HG02759 (cell line): ENCODE results near the gene MAX.
"Not testable (repeated sequence)": the region's sequence is repeated elsewhere in the genome, so short reads cannot be mapped to it uniquely, and the experiment has no call there.

Experiments used
- ATAC-seq: cut with Tn5 transposase; IDR thresholded peaks from one replicate; pipeline ENCODE4 v1.9.1; 2021; ENCODE audit warnings: mild to moderate bottlenecking, moderate library complexity; ENCODE audit not compliant: unreplicated experiment

Gene MAX

DNA sequence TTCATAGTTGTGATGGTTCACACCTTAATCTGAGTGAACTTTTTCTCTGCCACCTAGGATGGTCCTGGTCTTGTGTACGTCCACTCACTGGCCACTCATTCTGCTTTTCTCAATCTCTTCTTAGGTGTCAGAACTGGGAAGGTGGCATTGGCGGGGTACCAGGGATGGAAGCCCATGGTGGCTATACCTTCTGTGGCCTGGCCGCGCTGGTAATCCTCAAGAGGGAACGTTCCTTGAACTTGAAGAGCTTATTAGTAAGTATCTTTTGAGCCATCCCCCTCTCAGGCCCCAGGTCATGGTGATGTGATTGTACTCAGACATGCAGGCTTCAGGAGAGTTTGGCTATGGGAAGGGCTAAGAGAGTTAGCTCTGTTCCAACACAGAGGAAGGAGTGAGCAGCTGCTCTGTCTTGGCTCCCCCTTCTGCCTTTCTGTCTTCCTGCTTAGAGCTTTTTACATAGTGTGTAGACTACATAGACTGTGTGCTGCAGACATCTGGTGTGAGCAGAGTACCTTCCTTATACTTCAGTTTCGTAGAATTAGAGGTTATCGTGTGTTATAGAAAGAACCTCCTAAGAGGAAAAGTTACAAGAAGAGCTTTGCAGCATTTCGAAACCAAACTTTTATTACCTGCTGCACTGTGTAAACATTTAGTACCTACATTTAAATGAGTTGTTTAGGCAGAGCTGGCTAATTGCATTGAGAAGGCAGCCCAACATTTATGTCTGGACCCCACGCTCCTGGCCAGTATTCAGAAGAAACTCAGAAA lies 61.5 kb downstream of the MAX start:
- no peak for ATAC-seq

DNA sequence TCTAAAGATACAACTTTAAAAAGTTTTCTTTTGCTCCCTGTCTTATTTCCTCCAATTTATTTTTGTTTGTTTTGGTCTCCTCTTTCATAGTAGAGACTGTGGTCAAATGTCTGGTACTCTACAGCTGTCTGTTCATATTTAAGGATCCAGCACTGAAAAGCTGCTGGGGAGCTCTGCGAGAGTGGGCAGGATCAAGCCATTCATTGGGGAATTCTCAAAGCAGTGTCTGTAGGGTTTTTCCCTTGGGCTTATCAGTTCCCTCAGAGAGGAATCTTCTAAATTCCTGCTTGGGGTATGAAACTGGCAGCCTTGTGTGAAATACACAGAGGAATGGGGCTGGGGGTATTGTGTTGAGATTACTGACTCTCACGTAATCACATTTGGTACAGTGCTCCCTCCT lies 63.4 kb downstream of the MAX start:
- no peak for ATAC-seq

DNA sequence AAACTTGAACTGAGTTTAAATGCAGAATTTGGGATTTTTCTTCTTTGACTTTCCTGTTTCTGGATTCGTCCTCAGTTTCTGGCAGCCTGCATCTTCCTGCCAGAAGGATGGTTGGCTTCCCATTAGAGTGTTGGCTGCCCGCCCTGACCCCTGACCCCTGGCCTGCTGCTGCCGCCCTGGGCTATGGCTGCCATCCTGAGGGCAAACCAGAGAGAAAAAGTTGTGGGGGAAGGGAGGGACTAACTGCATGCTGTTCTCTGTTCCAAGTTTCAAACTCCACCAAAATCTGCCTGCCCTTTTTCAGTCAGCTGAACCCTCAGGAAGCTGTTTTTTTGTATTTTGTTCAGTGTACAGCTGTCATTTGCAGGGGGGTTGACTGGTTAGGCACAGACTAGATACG lies 67.3 kb downstream of the MAX start:
- ATAC-seq, result no peak

DNA sequence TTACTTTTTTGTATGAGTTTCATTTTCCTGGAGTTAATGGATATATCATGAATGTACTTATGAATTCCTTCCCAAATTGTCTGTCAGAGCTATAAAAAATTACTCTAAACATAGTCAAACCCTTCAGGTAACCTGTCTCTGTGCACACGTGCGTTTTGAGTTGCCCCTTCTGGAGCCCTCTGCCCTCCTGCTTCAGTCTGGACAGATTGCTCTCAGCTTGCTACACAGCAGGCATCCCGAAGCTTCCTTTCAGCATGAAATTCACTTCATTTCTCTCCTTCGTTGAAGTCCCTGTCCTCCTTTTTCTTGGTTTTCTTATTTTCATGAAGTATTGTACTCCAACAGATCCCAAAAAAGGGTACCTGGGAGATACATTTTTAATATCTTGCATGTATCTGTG lies 68.3 kb downstream of the MAX start:
- ATAC-seq, result no peak

DNA sequence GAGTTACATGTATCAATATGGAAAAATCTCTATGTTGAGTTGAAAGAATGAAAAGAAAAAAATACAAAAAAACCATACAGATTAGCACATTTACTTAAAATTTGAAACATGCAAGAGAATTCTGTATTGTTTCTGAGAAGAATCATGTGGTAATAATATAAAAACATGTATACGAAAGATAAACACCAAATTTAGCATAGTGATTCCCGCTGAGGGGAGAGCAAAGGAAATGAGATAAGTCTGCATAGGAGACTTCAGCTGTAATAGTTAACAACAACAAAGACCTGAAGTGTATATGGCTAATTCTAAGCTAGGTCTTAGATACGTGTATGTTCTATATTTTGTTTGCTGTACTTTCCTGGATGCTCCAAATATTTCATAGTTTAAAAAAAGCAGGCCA lies 69.1 kb downstream of the MAX start:
- no peak for ATAC-seq

DNA sequence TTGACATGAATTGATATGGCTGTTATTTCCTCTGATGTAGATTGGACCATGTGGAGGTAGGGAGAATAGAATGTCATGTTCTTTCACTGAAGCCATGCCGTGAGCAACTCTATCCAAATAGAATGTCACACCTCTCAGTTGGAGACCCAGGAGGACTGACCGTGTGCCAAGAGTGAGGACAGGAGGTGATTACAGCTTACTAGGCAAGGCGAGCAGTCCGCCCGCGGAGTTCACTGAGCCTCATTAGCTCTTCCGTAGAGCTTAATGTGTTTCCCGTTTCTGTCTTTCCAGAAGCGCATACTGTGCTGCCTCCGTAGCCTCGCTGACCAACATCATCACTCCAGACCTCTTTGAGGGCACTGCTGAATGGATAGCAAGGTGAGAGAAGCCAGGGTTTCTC lies 70.0 kb downstream of the MAX start:
- no peak for ATAC-seq

DNA sequence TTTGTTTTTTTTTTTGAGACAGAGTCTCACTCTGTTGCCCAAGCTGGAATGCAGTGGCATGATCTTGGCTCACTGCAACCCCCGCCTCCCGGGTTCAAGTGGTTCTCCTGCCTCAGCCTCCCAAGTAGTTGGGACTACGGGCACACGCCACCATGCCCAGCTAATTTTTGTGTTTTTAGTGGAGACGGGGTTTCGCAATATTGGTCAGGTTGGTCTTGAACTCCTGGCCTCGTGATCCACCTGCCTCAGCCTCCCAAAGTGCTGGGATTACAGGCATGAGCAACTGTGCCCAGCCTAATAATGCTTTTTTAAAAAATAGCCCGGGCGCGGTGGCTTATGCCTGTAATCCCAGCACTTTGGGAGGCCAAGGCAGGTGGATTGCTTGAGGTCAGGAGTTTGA lies 71.0 kb downstream of the MAX start:
- not testable (repeated sequence) for ATAC-seq

DNA sequence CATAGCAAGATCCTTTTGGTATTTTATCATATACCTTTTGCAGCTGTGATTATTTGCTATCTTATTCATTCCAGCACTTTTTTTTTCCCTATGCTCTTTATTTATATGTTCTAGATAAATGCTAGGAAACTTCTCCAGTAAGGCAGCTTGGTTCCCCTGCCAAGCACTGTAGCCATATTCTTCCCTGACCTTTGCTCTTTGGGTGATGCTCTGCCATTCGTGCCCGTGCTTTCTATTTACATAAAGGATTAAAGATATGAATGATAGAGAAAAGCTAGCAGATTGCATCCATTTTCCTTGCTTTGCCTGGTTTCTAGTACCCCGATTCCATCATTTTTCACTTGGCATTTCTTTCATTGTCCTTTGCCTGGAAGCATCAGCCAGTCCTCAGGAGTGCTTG lies 73.4 kb downstream of the MAX start:
- no peak for ATAC-seq

DNA sequence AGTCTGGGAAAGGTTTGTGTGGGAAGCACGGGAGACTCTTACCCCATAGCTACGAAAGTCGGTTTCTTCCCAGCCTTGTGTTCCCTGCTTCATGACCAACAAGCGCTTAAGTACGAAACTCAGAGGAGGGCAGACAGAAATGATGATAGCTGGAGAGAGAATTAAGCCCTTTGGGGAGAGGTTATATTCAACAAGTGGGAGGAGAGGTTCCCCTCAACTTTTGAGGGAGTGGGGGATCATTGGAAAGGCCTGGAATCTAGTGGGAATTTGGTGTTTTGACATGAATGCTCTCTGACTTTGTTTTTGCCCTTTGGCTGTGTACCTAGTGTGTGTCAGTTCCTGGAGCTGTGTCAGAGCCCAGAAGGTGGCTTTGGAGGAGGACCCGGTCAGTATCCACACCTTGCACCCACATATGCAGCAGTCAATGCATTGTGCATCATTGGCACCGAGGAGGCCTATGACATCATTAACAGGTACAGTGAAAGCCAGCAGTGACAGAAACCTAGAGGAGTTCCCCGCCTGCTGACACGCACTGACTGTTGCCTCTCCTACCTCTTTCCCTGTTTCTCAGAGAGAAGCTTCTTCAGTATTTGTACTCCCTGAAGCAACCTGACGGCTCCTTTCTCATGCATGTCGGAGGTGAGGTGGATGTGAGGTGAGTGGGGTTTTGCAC lies 75.1 kb downstream of the MAX start:
- ATAC-seq, result no peak

DNA sequence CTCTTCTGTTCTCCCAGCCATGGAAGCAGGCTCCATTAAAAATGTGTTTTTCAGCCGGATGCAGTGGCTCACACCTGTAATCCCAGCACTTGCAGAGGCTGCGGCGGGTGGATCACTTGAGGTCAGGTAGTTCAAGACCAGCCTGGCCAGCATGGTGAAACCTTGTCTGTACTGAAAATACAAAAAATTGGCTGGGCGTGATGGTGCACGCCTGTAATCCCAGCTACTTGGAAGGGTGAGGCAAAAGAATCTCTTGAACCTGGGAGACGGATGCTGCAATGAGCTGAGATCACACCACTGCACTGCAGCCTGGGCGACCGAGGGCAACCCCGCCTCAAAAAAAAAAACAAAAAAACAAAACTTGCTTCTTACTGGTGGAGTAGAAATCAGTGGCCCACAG lies 75.8 kb downstream of the MAX start:
- no peak for ATAC-seq

DNA sequence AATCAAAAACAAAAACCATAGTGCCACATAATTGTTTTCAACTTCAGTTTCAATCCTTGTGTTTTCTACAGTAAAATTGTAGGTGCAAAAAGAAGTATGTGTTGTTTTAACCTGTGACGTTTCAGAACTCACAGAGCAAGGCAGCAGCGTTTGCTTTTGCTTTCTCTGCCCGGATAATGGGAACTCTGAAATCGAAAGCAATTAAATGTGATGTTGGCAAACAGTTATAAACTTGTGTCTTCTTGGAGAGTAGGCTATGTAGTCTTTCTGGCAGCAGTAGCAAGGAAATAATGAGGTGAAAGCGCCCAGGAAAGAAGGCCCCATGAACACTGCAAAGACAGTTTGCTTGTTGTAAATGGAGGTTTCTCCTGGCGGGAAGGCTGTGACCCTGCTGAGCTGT lies 76.5 kb downstream of the MAX start:
- no peak for ATAC-seq
